ENCODE measurements around the gene FAM210A. TPM values are rescaled to one million over a fixed set of nuclear protein-coding genes. Genes with fewer than 3 reads are reported as not detected.
"Not testable (repeated sequence)": the region's sequence is repeated elsewhere in the genome, so short reads cannot be mapped to it uniquely, and the experiment has no call there.

Gene FAM210A
- total RNA-seq, 1 donor from 2014 or later: 52.9 TPM

DNA sequence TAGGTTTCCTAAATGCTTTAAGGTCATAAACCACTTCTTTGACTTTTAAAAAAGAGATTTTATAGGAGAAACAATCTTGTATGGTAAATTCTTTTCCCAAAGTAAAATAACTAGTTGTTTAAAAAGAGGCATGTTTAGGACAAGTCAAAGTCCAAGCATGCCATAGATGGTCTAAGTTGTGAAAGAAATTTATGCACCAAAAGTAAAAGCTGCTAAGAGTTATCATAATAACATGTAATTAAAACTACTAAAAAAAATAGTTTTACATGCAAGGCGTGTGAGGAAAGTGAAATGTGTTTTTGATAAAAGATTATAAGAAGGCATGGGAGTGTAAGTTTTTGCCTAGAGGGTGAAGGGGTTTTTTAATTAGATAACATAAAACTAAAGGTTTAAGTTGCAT lies 22.5 kb downstream of the FAM210A start:
- intact Hi-C loops (cut with micrococcal nuclease): no loop called here
- Histone ChIP-seq H3K4me1 (peaks cover 27% of the 10 kb centered on the region), H3K27ac (replicated peaks) (no peak overlapping the region), H3K27me3 (ENCODE audit: low read depth) (no peaks in the 10 kb centered on the region), H3K36me3 (no peaks in the 10 kb centered on the region), H3K4me3 (no peak overlapping the region), H3K9me3 (replicated peaks) (peaks cover 47% of the 10 kb centered on the region)
- DNase-seq: no peak
- TF ChIP-seq, protein P1, sequence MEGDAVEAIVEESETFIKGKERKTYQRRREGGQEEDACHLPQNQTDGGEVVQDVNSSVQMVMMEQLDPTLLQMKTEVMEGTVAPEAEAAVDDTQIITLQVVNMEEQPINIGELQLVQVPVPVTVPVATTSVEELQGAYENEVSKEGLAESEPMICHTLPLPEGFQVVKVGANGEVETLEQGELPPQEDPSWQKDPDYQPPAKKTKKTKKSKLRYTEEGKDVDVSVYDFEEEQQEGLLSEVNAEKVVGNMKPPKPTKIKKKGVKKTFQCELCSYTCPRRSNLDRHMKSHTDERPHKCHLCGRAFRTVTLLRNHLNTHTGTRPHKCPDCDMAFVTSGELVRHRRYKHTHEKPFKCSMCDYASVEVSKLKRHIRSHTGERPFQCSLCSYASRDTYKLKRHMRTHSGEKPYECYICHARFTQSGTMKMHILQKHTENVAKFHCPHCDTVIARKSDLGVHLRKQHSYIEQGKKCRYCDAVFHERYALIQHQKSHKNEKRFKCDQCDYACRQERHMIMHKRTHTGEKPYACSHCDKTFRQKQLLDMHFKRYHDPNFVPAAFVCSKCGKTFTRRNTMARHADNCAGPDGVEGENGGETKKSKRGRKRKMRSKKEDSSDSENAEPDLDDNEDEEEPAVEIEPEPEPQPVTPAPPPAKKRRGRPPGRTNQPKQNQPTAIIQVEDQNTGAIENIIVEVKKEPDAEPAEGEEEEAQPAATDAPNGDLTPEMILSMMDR (IDR thresholded peaks at IDR 0.05; ENCODE audit: borderline replicate concordance): no peak

DNA sequence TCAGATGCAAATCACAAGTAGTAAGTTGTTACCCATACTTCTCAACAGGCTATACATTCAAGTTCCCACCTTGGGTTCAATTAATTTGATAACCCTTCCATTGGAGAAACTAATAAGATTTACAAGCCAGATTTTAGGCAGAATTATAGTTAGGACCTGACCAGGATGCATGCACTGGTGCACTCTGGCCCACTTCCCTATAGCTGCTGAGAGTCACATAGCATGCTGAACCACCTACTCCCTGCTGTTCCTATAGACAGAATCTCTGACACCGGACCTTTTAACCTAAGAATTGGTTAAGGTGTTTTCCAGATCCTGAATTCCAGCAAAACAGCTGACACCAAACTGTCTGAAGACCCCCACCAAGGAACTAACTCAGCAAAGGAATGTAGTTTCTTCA lies 26.2 kb downstream of the FAM210A start:
- Histone ChIP-seq H3K4me1 (peaks cover 4% of the 10 kb centered on the region), H3K36me3 (no peaks in the 10 kb centered on the region), H3K27me3 (ENCODE audit: low read depth) (no peaks in the 10 kb centered on the region), H3K4me3 (no peak overlapping the region), H3K27ac (replicated peaks) (no peak overlapping the region), H3K9me3 (replicated peaks) (peaks cover 59% of the 10 kb centered on the region)
- TF ChIP-seq, protein P1 (IDR thresholded peaks at IDR 0.05; ENCODE audit: borderline replicate concordance): no peak
- DNase-seq: no peak
- intact Hi-C loops (cut with micrococcal nuclease): no loop called here

DNA sequence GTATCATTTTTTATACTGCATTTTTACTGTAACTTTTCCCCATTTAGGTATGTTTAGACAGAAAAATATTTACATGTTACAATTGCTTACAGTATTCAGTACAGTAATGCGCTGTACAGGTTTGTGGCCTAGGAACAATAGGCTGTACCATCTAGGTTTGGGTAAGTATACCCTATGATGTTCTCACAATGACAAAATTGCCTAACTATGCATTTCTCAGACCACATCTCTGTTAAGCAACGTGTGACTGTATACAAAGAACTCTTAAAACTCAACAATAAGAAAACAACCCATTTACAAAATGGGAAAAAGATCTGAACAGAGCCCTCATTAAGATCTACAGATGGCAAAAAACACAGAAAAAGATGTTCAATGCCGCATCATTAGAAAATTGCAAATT lies 29.4 kb downstream of the FAM210A start:
- TF ChIP-seq, protein P1 (IDR thresholded peaks at IDR 0.05; ENCODE audit: borderline replicate concordance): no peak
- peaks cover 40% of the 10 kb centered on the region for H3K9me3 ChIP-seq (replicated peaks)
- intact Hi-C loops (cut with micrococcal nuclease): no loop called here
- H3K27me3 ChIP-seq (ENCODE audit: low read depth): no peaks in the 10 kb centered on the region
- H3K4me3 ChIP-seq: no peak overlapping the region
- no peak overlapping the region for H3K27ac ChIP-seq (replicated peaks)
- DNase-seq: no peak
- H3K4me1 ChIP-seq: peaks cover 4% of the 10 kb centered on the region
- H3K36me3 ChIP-seq: no peaks in the 10 kb centered on the region

DNA sequence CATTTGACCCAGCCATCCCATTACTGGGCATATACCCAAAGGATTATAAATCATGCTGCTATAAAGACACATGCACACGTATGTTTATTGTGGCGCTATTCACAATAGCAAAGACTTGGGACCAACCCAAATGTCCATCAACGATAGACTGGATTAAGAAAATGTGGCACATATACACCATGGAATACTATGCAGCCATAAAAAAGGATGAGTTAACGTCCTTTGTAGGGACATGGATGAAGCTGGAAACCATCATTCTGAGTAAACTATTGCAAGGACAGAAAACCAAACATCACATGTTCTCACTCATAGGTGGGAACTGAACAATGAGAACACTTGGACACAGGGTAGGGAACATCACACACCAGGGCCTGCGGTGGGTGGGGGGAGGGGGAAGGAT lies 31.0 kb downstream of the FAM210A start:
- H3K4me1 ChIP-seq; H3K36me3 ChIP-seq; H3K27me3 ChIP-seq (ENCODE audit: low read depth); intact Hi-C loops (cut with micrococcal nuclease); DNase-seq; H3K4me3 ChIP-seq; H3K27ac ChIP-seq (replicated peaks): not testable (repeated sequence)
- peaks cover 24% of the 10 kb centered on the region for H3K9me3 ChIP-seq (replicated peaks)

DNA sequence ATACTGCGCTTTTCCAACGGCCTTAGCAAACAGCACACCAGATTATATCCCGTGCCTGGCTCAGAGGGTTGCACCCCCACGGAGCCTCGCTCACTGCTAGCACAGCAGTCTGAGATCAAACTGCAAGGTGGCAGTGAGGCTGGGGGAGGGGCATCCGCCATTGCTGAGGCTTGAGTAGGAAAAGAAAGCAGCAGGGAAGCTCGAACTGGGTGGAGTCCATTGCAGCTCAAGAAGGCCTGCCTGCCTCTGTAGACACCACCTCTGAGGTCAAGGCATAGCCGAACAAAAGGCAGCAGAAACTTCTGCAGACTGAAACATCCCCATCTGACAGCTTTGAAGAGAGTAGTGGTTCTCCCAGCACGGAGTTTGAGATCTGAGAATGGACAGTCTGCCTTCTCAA lies 36.3 kb downstream of the FAM210A start:
- H3K27ac ChIP-seq (replicated peaks); H3K27me3 ChIP-seq (ENCODE audit: low read depth); DNase-seq; H3K9me3 ChIP-seq (replicated peaks); H3K36me3 ChIP-seq; intact Hi-C loops (cut with micrococcal nuclease); H3K4me3 ChIP-seq: not testable (repeated sequence)
- peaks cover 46% of the 10 kb centered on the region for H3K4me1 ChIP-seq

DNA sequence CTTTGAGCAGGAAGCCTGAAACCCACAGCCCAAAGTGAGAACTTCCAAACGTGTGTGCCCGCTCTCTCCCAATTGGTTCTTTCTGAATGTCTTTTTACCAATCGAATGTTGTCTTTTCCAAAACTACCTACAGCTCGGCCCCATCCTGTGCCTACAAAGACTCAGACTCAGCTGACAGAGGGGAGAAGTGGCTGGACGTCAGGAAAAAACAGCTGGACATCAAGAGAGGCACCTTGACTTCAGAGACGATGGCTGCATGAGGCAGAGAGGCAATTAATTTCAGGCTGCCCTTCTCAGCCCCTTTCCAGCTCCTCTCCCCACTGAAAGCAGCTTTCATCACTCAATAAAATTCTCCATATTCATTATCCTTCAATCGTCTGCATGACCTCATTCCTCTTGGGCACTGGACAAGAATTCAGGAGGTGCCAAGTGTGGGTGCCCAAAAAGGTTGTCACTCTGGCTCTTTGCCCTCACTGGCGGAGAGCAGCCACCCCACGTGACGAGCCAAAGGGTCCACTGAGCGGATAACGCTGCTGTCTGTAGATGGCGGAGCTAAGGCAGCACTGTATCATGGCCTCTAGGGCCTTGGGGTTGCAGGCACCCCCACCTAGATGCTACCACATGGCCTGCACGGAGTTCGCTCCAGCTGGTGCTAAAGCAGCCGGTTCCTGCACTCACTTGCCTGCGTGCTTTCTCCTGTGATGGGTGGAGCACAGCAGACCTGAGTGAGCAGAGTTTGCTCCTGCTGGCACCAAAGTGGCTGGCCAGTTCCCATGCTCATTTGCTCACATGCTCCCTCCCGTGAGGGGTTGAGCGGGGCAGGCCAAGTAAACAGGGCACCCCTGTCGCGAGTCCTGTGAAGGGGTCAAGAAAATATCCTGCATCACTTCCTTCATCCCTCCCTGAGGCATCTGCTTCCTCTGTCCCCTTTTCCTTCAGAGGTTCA lies 37.9 kb downstream of the FAM210A start:
- H3K4me1 ChIP-seq: peaks cover 61% of the 10 kb centered on the region
- peak; percentile 60 for DNase-seq
- H3K9me3 ChIP-seq (replicated peaks): no peaks in the 10 kb centered on the region
- intact Hi-C loops (cut with micrococcal nuclease): no loop called here
- no peaks in the 10 kb centered on the region for H3K36me3 ChIP-seq
- H3K27ac ChIP-seq (replicated peaks): peak overlapping the region; percentile 77
- TF ChIP-seq, protein P1 (IDR thresholded peaks at IDR 0.05; ENCODE audit: borderline replicate concordance): no peak
- H3K4me3 ChIP-seq: peak overlapping the region; percentile 34
- H3K27me3 ChIP-seq (ENCODE audit: low read depth): no peaks in the 10 kb centered on the region
